ENCODE data around the gene NRROS. TPM values are rescaled to one million over a fixed set of nuclear protein-coding genes. Genes with fewer than 3 reads are reported as not detected.
A peak's percentile ranks its signal among the peaks of the same experiment; 100 is the strongest.
"Not testable (repeated sequence)": the region's sequence is repeated elsewhere in the genome, so short reads cannot be mapped to it uniquely, and the experiment has no call there.

Gene NRROS
- 18.3 TPM for total RNA-seq
- polyA plus RNA-seq = 1 to 10 TPM; 2.5 to 7.1 (median 4.0) TPM

DNA sequence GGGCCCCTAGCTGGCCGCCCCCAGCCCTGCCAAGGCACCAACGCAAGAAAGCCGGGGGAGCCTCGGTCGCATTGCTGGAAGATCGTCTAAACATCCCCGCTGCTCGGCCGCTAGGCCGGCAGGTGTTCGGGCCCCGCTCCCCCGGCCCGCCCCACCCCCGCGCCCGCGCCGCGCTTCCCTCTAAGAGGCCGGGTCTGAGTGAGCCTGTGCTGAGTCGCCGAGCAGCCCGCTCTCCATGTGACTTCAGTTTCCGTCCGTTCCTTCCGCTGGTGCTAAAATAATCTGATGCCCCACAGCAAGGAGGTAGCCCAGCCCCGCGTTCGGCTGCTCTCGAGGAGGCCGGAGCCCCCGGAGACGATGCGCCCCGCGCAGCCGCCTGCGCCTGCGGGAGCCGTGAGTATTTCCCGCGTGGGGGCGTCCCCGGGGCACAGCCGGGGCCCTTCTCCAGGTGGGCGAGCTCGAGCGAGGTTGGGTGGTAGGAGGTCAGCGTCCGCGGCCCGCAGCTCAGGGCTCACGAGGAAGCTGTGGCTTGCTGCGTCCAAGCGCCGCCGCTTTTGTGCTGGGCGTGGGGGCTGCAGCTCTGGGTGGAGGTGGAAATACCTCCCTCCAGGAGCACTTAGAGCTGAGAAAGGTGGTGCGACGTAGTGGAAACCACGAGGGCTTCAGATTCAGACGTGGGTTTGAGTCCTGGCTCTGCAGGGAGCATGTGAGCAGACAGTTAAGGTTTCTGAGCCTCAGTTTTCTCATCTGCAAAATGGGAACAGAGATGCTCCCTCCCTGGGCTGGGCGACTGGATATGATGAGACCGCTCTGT, at the start of gene NRROS:
Gene NRROS (plus strand): TSS at position 212 of the 814 bp plus-strand sequence. CDS start 14,846 bp downstream, outside the sequence.
- DNase-seq (peak; percentile 48 to 88 (median 53)), ATAC-seq (ENCODE audit: low read depth in 2 of 2) (peak; percentile 70)
- no peaks in the 10 kb centered on the region for H3K27me3 Mint-ChIP-seq
- H3K4me3 Mint-ChIP-seq = peak within 1 kb of the TSS; percentile 88 to 94 (median 92)
- H3K27ac Mint-ChIP-seq = peak within 1 kb of the TSS; percentile 90 to 93 (median 93)
- H3K9me3 ChIP-seq (ENCODE audit: control insufficient read depth in 2 of 2, low read length in 2 of 2) = no peaks in the 10 kb centered on the region
- peaks cover 18 to 85% (median 55%) of the 10 kb centered on the region in 4 donors for H3K4me1 Mint-ChIP-seq
- peaks cover 6% of the 10 kb centered on the region for H3K36me3 ChIP-seq (ENCODE audit: control insufficient read depth, insufficient read depth, low read length)
- H3K27me3 ChIP-seq (ENCODE audit: control insufficient read depth, insufficient read depth, low read length) = no peaks in the 10 kb centered on the region
- peak within 1 kb of the TSS; percentile 95 for H3K4me3 ChIP-seq (ENCODE audit: low read depth, low read length)
- peak within 1 kb of the TSS; percentile 78 for H3K27ac ChIP-seq (ENCODE audit: insufficient read depth, low read length, poor library complexity, severe bottlenecking)
- peaks cover 68% of the 10 kb centered on the region for H3K4me1 ChIP-seq (ENCODE audit: control insufficient read depth, insufficient read depth, low read length, poor library complexity, severe bottlenecking)
- no peaks in the 10 kb centered on the region for H3K9me3 Mint-ChIP-seq
- H3K36me3 Mint-ChIP-seq = peaks cover 12% of the 10 kb centered on the region

- H3K4me3 Mint-ChIP-seq = no peak overlapping the region
These were observed 49.2 kb upstream of the NRROS start for GRCh38 chr3:196590279-196590678.

DNA sequence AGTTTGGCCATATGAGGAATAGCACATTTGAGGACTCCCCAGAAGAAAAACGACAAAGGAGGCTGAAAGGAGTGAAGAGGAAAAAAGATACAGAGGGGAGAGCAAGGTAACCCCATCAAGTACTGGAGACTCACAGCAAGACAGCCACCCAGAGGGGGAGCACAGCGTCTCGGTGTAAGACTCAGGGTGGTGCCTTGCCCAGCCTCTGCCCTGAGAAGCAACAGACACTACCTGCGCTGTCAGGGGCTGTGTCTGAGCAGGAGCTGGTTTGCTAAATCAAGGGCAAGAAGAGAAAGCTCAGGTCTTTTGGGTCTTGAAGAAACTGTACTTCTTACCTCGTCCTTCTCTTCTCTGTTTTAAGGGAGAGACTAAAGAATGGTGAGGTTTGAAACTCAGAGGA, 43.1 kb upstream of the NRROS start:
- H3K4me1 ChIP-seq (ENCODE audit: control insufficient read depth, insufficient read depth, low read length, poor library complexity, severe bottlenecking) = no peaks in the 10 kb centered on the region
- H3K4me3 ChIP-seq (ENCODE audit: low read depth, low read length) = no peak overlapping the region
- Mint-ChIP-seq H3K9me3 (no peaks in the 10 kb centered on the region), H3K27me3 (peaks cover 28% of the 10 kb centered on the region), H3K27ac (peak overlapping the region in 1 of 3 donors; percentile 8), H3K4me1 (peaks cover 9 to 25% (median 13%) of the 10 kb centered on the region in 4 donors), H3K4me3 (peak overlapping the region in 1 of 4 donors; percentile 1), H3K36me3 (peaks cover 3% of the 10 kb centered on the region)
- H3K27me3 ChIP-seq (ENCODE audit: control insufficient read depth, insufficient read depth, low read length) = no peaks in the 10 kb centered on the region
- ATAC-seq (ENCODE audit: low read depth in 2 of 2) (no peak), DNase-seq (peak in 1 of 3 donors; percentile 9)
- no peaks in the 10 kb centered on the region for H3K36me3 ChIP-seq (ENCODE audit: control insufficient read depth, insufficient read depth, low read length)
- no peak overlapping the region for H3K27ac ChIP-seq (ENCODE audit: insufficient read depth, low read length, poor library complexity, severe bottlenecking)
- H3K9me3 ChIP-seq (ENCODE audit: control insufficient read depth in 2 of 2, low read length in 2 of 2) = no peaks in the 10 kb centered on the region

More at GRCh38 chr3:196590279-196590678, 49.2 kb upstream of the NRROS start:
- no peaks in the 10 kb centered on the region for H3K27me3 ChIP-seq (ENCODE audit: control insufficient read depth, insufficient read depth, low read length)
- Mint-ChIP-seq H3K27me3 (peaks cover 4% of the 10 kb centered on the region), H3K9me3 (no peaks in the 10 kb centered on the region), H3K4me1 (no peaks in the 10 kb centered on the region), H3K27ac (no peak overlapping the region), H3K36me3 (peaks cover 9% of the 10 kb centered on the region)
- H3K36me3 ChIP-seq (ENCODE audit: control insufficient read depth, insufficient read depth, low read length) = peaks cover 12% of the 10 kb centered on the region
- no peaks in the 10 kb centered on the region for H3K9me3 ChIP-seq (ENCODE audit: control insufficient read depth in 2 of 2, low read length in 2 of 2)
- DNase-seq (no peak), ATAC-seq (ENCODE audit: low read depth in 2 of 2) (no peak)
- no peak overlapping the region for H3K27ac ChIP-seq (ENCODE audit: insufficient read depth, low read length, poor library complexity, severe bottlenecking)
- no peak overlapping the region for H3K4me3 ChIP-seq (ENCODE audit: low read depth, low read length)
- no peaks in the 10 kb centered on the region for H3K4me1 ChIP-seq (ENCODE audit: control insufficient read depth, insufficient read depth, low read length, poor library complexity, severe bottlenecking)

- DNase-seq = peak; percentile 7 to 75 (median 34)
- not testable (repeated sequence) for H3K27me3 ChIP-seq (ENCODE audit: control insufficient read depth, insufficient read depth, low read length)
These were observed 41.3 kb upstream of the NRROS start for GRCh38 chr3:196597971-196598733.

GRCh38 chr3:196599734-196600128, 39.8 kb upstream of the NRROS start:
- peaks cover 3% of the 10 kb centered on the region for H3K36me3 Mint-ChIP-seq
- Histone ChIP-seq H3K4me3 (ENCODE audit: low read depth, low read length) (no peak overlapping the region), H3K4me1 (ENCODE audit: control insufficient read depth, insufficient read depth, low read length, poor library complexity, severe bottlenecking) (peaks cover 2% of the 10 kb centered on the region), H3K36me3 (ENCODE audit: control insufficient read depth, insufficient read depth, low read length) (no peaks in the 10 kb centered on the region), H3K9me3 (ENCODE audit: control insufficient read depth in 2 of 2, low read length in 2 of 2) (no peaks in the 10 kb centered on the region), H3K27ac (ENCODE audit: insufficient read depth, low read length, poor library complexity, severe bottlenecking) (no peak overlapping the region), H3K27me3 (ENCODE audit: control insufficient read depth, insufficient read depth, low read length) (no peaks in the 10 kb centered on the region)
- no peak overlapping the region for H3K4me3 Mint-ChIP-seq
- DNase-seq (peak in 1 of 3 donors; percentile 37), ATAC-seq (ENCODE audit: low read depth in 2 of 2) (no peak)
- no peak overlapping the region for H3K27ac Mint-ChIP-seq
- peaks cover 28% of the 10 kb centered on the region for H3K27me3 Mint-ChIP-seq
- H3K4me1 Mint-ChIP-seq = peaks cover 14 to 32% (median 18%) of the 10 kb centered on the region in 4 donors
- no peaks in the 10 kb centered on the region for H3K9me3 Mint-ChIP-seq

More at GRCh38 chr3:196597971-196598733, 41.3 kb upstream of the NRROS start:
- Mint-ChIP-seq H3K27ac (peak overlapping the region; percentile 39 to 87 (median 45)), H3K4me1 (peaks cover 9 to 25% (median 13%) of the 10 kb centered on the region in 4 donors), H3K4me3 (peak overlapping the region; percentile 79 to 96 (median 91)), H3K27me3 (peaks cover 28% of the 10 kb centered on the region)
- H3K36me3 ChIP-seq (ENCODE audit: control insufficient read depth, insufficient read depth, low read length); H3K9me3 Mint-ChIP-seq; H3K4me1 ChIP-seq (ENCODE audit: control insufficient read depth, insufficient read depth, low read length, poor library complexity, severe bottlenecking); H3K27ac ChIP-seq (ENCODE audit: insufficient read depth, low read length, poor library complexity, severe bottlenecking); H3K36me3 Mint-ChIP-seq; H3K9me3 ChIP-seq (ENCODE audit: control insufficient read depth in 2 of 2, low read length in 2 of 2): not testable (repeated sequence)
- H3K4me3 ChIP-seq (ENCODE audit: low read depth, low read length) = peak overlapping the region; percentile 62
- ATAC-seq (ENCODE audit: low read depth in 2 of 2) = peak in 1 of 2 donors; percentile 37

GRCh38 chr3:196600359-196600758, 39.1 kb upstream of the NRROS start:
- Mint-ChIP-seq H3K27ac (peak overlapping the region in 1 of 3 donors; percentile 62), H3K36me3 (peaks cover 3% of the 10 kb centered on the region), H3K4me3 (no peak overlapping the region), H3K27me3 (peaks cover 31% of the 10 kb centered on the region), H3K4me1 (peaks cover 15 to 33% (median 22%) of the 10 kb centered on the region in 4 donors), H3K9me3 (no peaks in the 10 kb centered on the region)
- H3K9me3 ChIP-seq (ENCODE audit: control insufficient read depth in 2 of 2, low read length in 2 of 2) = no peaks in the 10 kb centered on the region
- H3K27me3 ChIP-seq (ENCODE audit: control insufficient read depth, insufficient read depth, low read length) = no peaks in the 10 kb centered on the region
- H3K27ac ChIP-seq (ENCODE audit: insufficient read depth, low read length, poor library complexity, severe bottlenecking) = no peak overlapping the region
- H3K4me1 ChIP-seq (ENCODE audit: control insufficient read depth, insufficient read depth, low read length, poor library complexity, severe bottlenecking) = peaks cover 3% of the 10 kb centered on the region
- H3K4me3 ChIP-seq (ENCODE audit: low read depth, low read length) = no peak overlapping the region
- DNase-seq (no peak), ATAC-seq (ENCODE audit: low read depth in 2 of 2) (no peak)
- H3K36me3 ChIP-seq (ENCODE audit: control insufficient read depth, insufficient read depth, low read length) = no peaks in the 10 kb centered on the region

DNA sequence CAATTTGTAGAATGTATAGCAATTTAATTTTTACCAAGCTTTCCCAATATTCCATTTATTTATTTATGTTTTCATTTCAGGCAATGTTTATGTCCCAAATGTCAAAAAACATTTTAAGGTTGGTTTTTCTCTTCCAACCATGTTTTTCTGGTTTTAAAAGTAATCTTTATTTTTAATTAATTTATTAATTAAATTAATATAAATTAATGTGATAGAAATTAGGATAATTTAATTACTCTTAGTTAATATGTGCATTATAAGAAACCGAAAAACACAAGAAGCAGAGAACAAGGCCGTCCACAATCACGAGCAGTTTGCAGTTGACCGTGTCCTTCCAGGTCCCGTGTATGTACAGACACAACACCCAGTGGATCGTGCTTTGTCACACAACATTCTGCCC, 36.8 kb upstream of the NRROS start:
- H3K9me3 Mint-ChIP-seq = no peaks in the 10 kb centered on the region
- ATAC-seq (ENCODE audit: low read depth in 2 of 2) = no peak
- peaks cover 3% of the 10 kb centered on the region for H3K4me1 ChIP-seq (ENCODE audit: control insufficient read depth, insufficient read depth, low read length, poor library complexity, severe bottlenecking)

More for the DNA sequence above, 36.8 kb upstream of the NRROS start:
- Histone ChIP-seq H3K4me3 (ENCODE audit: low read depth, low read length) (no peak overlapping the region), H3K27me3 (ENCODE audit: control insufficient read depth, insufficient read depth, low read length) (no peaks in the 10 kb centered on the region), H3K27ac (ENCODE audit: insufficient read depth, low read length, poor library complexity, severe bottlenecking) (no peak overlapping the region), H3K36me3 (ENCODE audit: control insufficient read depth, insufficient read depth, low read length) (no peaks in the 10 kb centered on the region), H3K9me3 (ENCODE audit: control insufficient read depth in 2 of 2, low read length in 2 of 2) (no peaks in the 10 kb centered on the region)
- peaks cover 3% of the 10 kb centered on the region for H3K36me3 Mint-ChIP-seq
- H3K4me1 Mint-ChIP-seq = peaks cover 11 to 24% (median 19%) of the 10 kb centered on the region in 4 donors
- no peak overlapping the region for H3K27ac Mint-ChIP-seq
- H3K27me3 Mint-ChIP-seq = peaks cover 19% of the 10 kb centered on the region
- no peak for DNase-seq
- no peak overlapping the region for H3K4me3 Mint-ChIP-seq

Measured in CD4-positive, CD25-positive, alpha-beta regulatory T cell (primary cell).